Activated CD4-positive, CD25-positive, alpha-beta regulatory T cell treated with anti-CD3 and anti-CD28 coated beads, Interleukin-2, amount 50 U/mL, for 72 hours (primary cell): ENCODE data around the gene ZNF569.
"Not testable (repeated sequence)": the region's sequence is repeated elsewhere in the genome, so short reads cannot be mapped to it uniquely, and the experiment has no call there.

ENCODE experiments used
- DNase-seq: peaks from one replicate; pipeline ENCODE4 v3.0.0; 2021

Gene ZNF569

DNA sequence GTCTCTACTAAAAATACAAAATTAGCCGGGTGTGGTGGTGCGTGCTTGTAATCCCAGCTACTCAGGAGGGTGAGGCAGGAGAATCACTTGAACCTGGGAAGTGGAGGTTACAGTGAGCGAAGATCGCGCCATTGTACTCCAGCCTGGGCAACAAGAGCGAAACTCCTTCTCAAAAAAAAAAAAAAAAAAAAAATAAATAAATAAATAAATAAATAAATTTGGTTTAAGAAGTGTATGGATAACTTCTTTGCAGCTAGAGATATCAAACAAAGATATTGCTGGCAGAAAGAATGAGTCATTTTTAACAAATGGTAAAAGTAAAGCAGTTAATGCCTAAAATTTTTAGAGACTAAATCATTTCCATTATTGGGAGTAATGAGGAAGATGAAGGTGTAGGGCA is 75.8 kb downstream of the ZNF569 start:
- not testable (repeated sequence) for DNase-seq

DNA sequence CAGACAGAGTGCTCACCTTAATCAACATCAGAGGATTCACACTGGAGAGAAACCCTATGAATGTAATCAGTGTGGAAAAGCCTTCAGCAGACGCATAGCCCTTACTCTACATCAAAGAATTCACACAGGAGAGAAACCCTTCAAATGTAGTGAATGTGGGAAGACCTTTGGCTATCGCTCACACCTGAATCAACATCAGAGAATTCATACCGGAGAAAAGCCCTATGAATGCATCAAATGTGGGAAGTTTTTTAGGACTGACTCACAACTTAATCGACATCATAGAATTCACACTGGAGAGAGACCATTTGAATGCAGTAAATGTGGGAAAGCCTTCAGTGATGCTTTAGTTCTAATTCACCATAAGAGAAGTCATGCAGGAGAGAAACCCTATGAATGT is 78.0 kb downstream of the ZNF569 start:
- DNase-seq, result no peak

DNA sequence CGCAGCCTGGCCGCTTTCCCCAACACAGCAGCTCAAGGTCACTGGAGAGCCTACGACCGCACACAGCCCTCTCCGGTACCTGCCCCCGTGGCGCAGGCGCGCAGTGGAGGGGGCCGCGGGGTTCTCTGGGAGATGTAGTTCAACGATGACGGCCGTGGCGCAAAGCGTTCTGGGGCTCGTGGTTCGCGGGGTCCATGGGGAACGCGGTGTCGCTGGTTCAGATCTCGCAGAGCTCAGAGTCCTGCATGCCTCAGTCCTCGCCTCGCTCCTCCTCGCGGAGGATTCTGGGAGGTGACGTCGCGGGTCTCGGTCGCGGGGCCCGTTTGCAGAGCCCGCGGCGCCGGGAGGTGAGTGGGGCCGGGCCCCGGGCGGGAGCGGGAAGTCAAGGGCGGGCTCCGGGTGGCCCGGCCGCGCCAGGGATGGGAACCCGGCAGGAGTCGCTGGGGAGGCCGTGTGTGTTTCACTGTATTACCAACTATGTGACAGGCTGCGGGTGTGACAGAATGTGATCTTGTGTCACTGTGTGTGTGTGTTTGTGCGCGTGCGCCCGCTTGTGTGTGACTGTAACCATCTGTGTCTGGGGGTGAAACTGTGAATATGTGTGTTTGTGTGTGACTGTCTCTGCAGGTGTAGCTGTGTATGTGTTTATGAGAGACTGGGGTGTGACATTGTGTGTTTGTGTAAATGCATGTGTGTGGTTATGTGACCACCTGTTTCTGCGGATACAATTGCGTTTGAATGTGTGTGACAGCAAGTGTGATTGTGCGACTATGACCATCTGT is 96.2 kb downstream of the ZNF569 start, which contains the start of gene ZNF527:
ZNF527 (plus strand) TSS at position 220 of the 782 bp plus-strand sequence. CDS start 3,100 bp downstream, outside the sequence.
- peak; percentile 95 for DNase-seq

DNA sequence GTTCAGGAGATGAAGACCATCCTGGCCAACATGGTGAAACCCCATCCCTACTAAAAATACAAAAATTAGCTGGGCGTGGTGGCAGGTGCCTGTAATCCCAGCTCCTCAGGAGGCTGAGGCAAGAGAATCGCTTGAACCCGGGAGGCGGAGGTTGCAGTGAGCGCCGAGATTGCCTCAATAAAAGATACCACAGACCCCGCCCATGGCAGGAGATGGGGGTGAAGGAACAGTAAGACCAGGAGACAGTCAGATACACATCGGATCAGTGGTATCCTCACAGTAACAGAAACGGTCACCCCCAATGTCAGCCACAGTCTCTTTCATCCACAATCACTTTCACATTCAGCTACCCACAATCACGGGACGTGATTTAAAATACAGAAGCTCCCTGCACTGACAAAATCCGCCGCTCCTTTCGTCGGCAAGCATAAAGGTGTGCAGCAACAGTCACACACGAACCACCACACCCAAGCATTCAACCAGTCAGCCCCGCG is 96.8 kb downstream of the ZNF569 start:
- not testable (repeated sequence) for DNase-seq

DNA sequence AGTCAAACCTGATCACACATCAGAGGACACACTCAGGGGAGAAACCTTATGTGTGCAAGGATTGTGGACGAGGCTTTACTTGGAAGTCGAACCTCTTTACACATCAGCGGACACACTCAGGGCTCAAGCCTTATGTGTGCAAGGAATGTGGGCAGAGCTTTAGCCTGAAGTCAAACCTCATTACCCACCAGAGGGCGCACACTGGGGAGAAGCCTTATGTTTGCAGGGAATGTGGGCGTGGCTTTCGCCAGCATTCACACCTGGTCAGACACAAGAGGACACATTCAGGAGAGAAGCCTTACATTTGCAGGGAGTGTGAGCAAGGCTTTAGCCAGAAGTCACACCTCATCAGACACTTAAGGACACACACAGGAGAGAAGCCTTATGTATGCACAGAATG is 104.5 kb downstream of the ZNF569 start:
- no peak for DNase-seq

DNA sequence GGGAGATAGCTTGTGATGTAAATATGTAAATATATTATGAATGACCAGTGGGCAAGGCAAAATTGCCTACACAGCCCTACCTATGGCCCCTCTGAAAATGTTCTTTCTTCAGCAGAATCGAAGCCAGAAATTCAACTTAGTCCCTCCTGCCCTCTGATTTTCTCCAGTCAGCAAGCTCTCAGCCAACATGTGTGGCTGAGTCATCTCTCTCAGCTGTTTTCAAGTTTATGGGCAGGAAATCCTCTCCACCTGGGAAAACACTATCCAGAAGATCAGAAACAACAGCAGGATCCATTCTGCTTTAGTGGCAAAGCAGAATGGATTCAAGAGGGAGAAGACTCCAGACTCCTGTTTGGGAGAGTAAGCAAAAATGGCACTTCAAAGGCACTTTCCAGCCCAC is 105.2 kb downstream of the ZNF569 start:
- no peak for DNase-seq
